Spleen (tissue), 7 donors: Measurements from ENCODE around the gene DDX51.

Experiments
- CTCF ChIP-seq, 11 experiments: fragments of 200-600 bp in 7 of 11; fragments of 450-650 bp in 4 of 11; sonication (generic) in 4 of 11; IDR thresholded peaks in 8 of 11; conservative IDR thresholded peaks in 3 of 11; 1 replicate in 7 of 11; 2 replicates in 4 of 11; pipeline versions ENCODE4 v1.4.0 to v1.8.0; 2016 to 2021; ENCODE audit warnings: antibody characterized with exemption in 11 of 11, inconsistent platforms in 4 of 11, mild to moderate bottlenecking in 1 of 11
- POLR2A ChIP-seq, 3 donors: fragments of 450-650 bp; IDR thresholded peaks; one replicate each; pipeline ENCODE4 v1.5.1; 2017; ENCODE audit warnings: antibody characterized with exemption in 3 of 3, mild to moderate bottlenecking in 1 of 3
- POLR2AphosphoS5 ChIP-seq, 3 donors: sonication (generic); formaldehyde crosslinking; IDR thresholded peaks; one replicate each; pipeline ENCODE4 v1.5.1; 2017; ENCODE audit warnings: antibody characterized with exemption in 3 of 3
- donor health status: DM: no; HTN: no; CAD: no; lungs with moderate emphysema.
- donor health status: DM: no; HTN: no; CAD: no.
- donor health status: DM: no; HTN: no; CAD: no.

GRCh38 chr12:132191715-132192553, 47.8 kb upstream of the DDX51 start:
- TF ChIP-seq CTCF (IDR thresholded peaks at IDR 0.05 in 8 of 11, conservative IDR thresholded peaks at IDR 0.05 in 3 of 11) = no peak
- no peak for TF ChIP-seq POLR2AphosphoS5 (IDR thresholded peaks at IDR 0.05)
- no peak for TF ChIP-seq POLR2A (IDR thresholded peaks at IDR 0.05)
